B cell (primary cell): ENCODE results near the gene GATA5. TPM values are rescaled to one million over a fixed set of nuclear protein-coding genes. Genes with fewer than 3 reads are reported as not detected.

ENCODE experiments used
- ATAC-seq: fragments of 200-7000 bp; cut with Tn5 transposase; one replicate; pipeline ENCODE4 v1.10.0; 2021; ENCODE audit warnings: low read depth, mild to moderate bottlenecking, moderate number of reproducible peaks, moderate library complexity
- CTCF ChIA-PET: fragments of 350-600 bp; sonication (Branson Sonifier 250); formaldehyde crosslinking; loops from one replicate; lab custom pipeline; 2021; ENCODE audit warnings: antibody characterized with exemption, inconsistent platforms; lab: Charles Lee
- POLR2A ChIA-PET: fragments of 350-600 bp; sonication (Branson Sonifier 250); formaldehyde crosslinking; loops from one replicate; lab custom pipeline; 2021; ENCODE audit warnings: antibody characterized with exemption; lab: Charles Lee
- DNase-seq: peaks from one replicate; pipeline ENCODE4 v3.0.0; 2013
- H2AFZ ChIP-seq: 2 replicates; pipeline ENCODE4 v1.6.1; 2012; ENCODE audit warnings: mild to moderate bottlenecking, low read depth, low read length; ENCODE audit not compliant: insufficient read depth, poor library complexity, severe bottlenecking
- H3K27ac ChIP-seq, 2 donors: 1 replicate in 1 of 2; 2 replicates in 1 of 2; pipeline ENCODE4 v1.5.1; 2012 to 2013; ENCODE audit warnings: low read length in 2 of 2, mild to moderate bottlenecking in 2 of 2, moderate library complexity in 1 of 2
- H3K27me3 ChIP-seq, 4 experiments: fragments of 200-600 bp in 1 of 4; sonication (generic) in 1 of 4; replicated peaks in 1 of 4; 1 replicate in 2 of 4; 2 replicates in 2 of 4; pipeline versions ENCODE4 v1.6.1 to v1.7.0; 2013 to 2016; ENCODE audit warnings: low read length in 3 of 4, mild to moderate bottlenecking in 2 of 4, mixed read lengths in 1 of 4, moderate library complexity in 1 of 4; ENCODE audit not compliant: insufficient read depth in 4 of 4, control insufficient read depth in 3 of 4; ENCODE audit errors: control extremely low read depth in 1 of 4
- H3K36me3 ChIP-seq, 2 experiments: replicated peaks in 1 of 2; 1 replicate in 1 of 2; 2 replicates in 1 of 2; pipeline versions ENCODE4 v1.6.1 to v1.7.1; 2013; ENCODE audit warnings: low read length in 1 of 2; ENCODE audit not compliant: insufficient read depth in 2 of 2, control insufficient read depth in 1 of 2; ENCODE audit errors: control extremely low read depth in 1 of 2, extremely low read depth in 1 of 2
- H3K4me1 ChIP-seq, 2 donors: fragments of 200-600 bp in 1 of 2; sonication (generic) in 1 of 2; 1 replicate in 1 of 2; 2 replicates in 1 of 2; pipeline versions ENCODE4 v1.5.1 to v1.6.1; 2013 to 2017; ENCODE audit warnings: low read length in 2 of 2; ENCODE audit not compliant: control insufficient read depth in 2 of 2, insufficient read depth in 2 of 2
- H3K4me2 ChIP-seq: replicated peaks from 2 replicates; pipeline ENCODE3; 2012; ENCODE audit warnings: mild to moderate bottlenecking, low read depth, low read length; ENCODE audit not compliant: poor library complexity, severe bottlenecking
- H3K4me3 ChIP-seq, 5 experiments: fragments of 200-600 bp in 1 of 5; sonication (generic) in 1 of 5; 1 replicate in 3 of 5; 2 replicates in 2 of 5; pipeline versions ENCODE4 v1.5.1 to v1.7.0; 2011 to 2016; ENCODE audit warnings: low read length in 4 of 5, mild to moderate bottlenecking in 4 of 5, low read depth in 2 of 5, control low read depth in 1 of 5, moderate library complexity in 1 of 5; ENCODE audit not compliant: insufficient read depth in 1 of 5; ENCODE audit errors: control extremely low read depth in 1 of 5, extremely low read depth in 1 of 5
- H3K79me2 ChIP-seq: fragments of 200-600 bp; sonication (generic); one replicate; pipeline ENCODE4 v1.6.0; 2016; ENCODE audit warnings: low read length; ENCODE audit not compliant: control insufficient read depth, insufficient read depth
- H3K9ac ChIP-seq: fragments of 200-600 bp; sonication (generic); 2 replicates; pipeline ENCODE4 v1.6.1; 2017; ENCODE audit warnings: mild to moderate bottlenecking, low read length, moderate library complexity
- H3K9me3 ChIP-seq, 3 donors: one replicate each; pipeline versions ENCODE4 v1.6.1 to v1.7.1; 2013; ENCODE audit warnings: low read length in 2 of 3; ENCODE audit not compliant: control insufficient read depth in 2 of 3, insufficient read depth in 1 of 3; ENCODE audit errors: control extremely low read depth in 1 of 3
- H4K20me1 ChIP-seq: 2 replicates; pipeline ENCODE4 v1.6.0; 2012; ENCODE audit warnings: mild to moderate bottlenecking, low read length; ENCODE audit not compliant: insufficient read depth, control insufficient read depth, poor library complexity, severe bottlenecking
- H3K27ac Mint-ChIP-seq: one replicate; pipeline ENCODE4 v1.8.0; 2021; ENCODE audit warnings: mixed read lengths
- H3K27me3 Mint-ChIP-seq: one replicate; pipeline ENCODE4 v1.8.0; 2021; ENCODE audit warnings: mixed read lengths
- H3K4me1 Mint-ChIP-seq: one replicate; pipeline ENCODE4 v1.8.0; 2021; ENCODE audit warnings: mixed read lengths
- H3K4me3 Mint-ChIP-seq: one replicate; pipeline ENCODE4 v1.8.0; 2021; ENCODE audit warnings: mixed read lengths
- H3K9me3 Mint-ChIP-seq: one replicate; pipeline ENCODE4 v1.8.0; 2022; ENCODE audit warnings: mixed read lengths; ENCODE audit not compliant: insufficient read depth
- CTCF ChIP-seq: fragments of 200-600 bp; IDR thresholded peaks from one replicate; pipeline ENCODE4 v1.8.0; 2022; ENCODE audit warnings: antibody characterized with exemption, mild to moderate bottlenecking
- EZH2 ChIP-seq: IDR thresholded peaks from 2 replicates; pipeline ENCODE4 v1.6.1; 2012; ENCODE audit warnings: borderline replicate concordance, low read depth, mild to moderate bottlenecking, moderate library complexity, low read length; ENCODE audit not compliant: insufficient read depth, poor library complexity, severe bottlenecking
- WGBS: methylation state at CpG from one replicate; pipeline ENCODE4 v1.1.5; 2013; ENCODE audit warnings: missing lambda C conversion rate; ENCODE audit not compliant: insufficient coverage; 5-methylcytosine and 5-hydroxymethylcytosine counted together
- intact Hi-C: fragments of 100-400 bp; cut with micrococcal nuclease; formaldehyde crosslinking; loops from one replicate; pipeline ENCODE4 v1.10.0; 2022
- polyA plus RNA-seq: library from polyadenylated mRNA; depleted of rRNA; stranded (reverse); fragments of >200 nt; gene quantifications from 2 replicates; pipeline ENCODE4 v1.2.3, GENCODE V29; 2012
- total RNA-seq, 2 donors: library from RNA; stranded (reverse); fragments of 120-200 nt in 1 of 2; gene quantifications; 1 replicate in 1 of 2; 2 replicates in 1 of 2; pipeline versions ENCODE4 v1.2.3 to v1.2.4, GENCODE V29; 2013 to 2022

Gene GATA5
- total and polyA plus RNA-seq, 2 donors (not counting 1 experiment from before 2014, with no cell fraction given) = not detected

- no peak for TF ChIP-seq EZH2
- TF ChIP-seq CTCF = no peak
- no peaks in the 10 kb centered on the region for H3K79me2 ChIP-seq
- H3K4me1 ChIP-seq = no peaks in the 10 kb centered on the region
- H2AFZ ChIP-seq = no peak overlapping the region
- H3K4me2 ChIP-seq = no peak overlapping the region
- H3K9me3 ChIP-seq = peaks cover 0 to 8% (median 0%) of the 10 kb centered on the region in 3 donors
- no peak overlapping the region for H3K4me3 Mint-ChIP-seq
- ChIA-PET CTCF (no interaction called here), POLR2A (no interaction called here)
- no peaks in the 10 kb centered on the region for H3K9me3 Mint-ChIP-seq
- no peaks in the 10 kb centered on the region for H3K36me3 ChIP-seq
- H3K27me3 ChIP-seq = peaks cover 0 to 8% (median 0%) of the 10 kb centered on the region in 4 experiments
- no peaks in the 10 kb centered on the region for H3K27me3 Mint-ChIP-seq
- no peaks in the 10 kb centered on the region for H4K20me1 ChIP-seq
- no peaks in the 10 kb centered on the region for H3K4me1 Mint-ChIP-seq
- WGBS = 89% methylated on average over 9 of the region's 9 CpGs
- DNase-seq (no peak), ATAC-seq (no peak)
- H3K4me3 ChIP-seq = no peak overlapping the region
- intact Hi-C loops = no loop called here
- H3K9ac ChIP-seq = no peak overlapping the region
- no peak overlapping the region for H3K27ac Mint-ChIP-seq
- no peak overlapping the region for H3K27ac ChIP-seq
Measured at GRCh38 chr20:62419759-62420158, 56.0 kb downstream of the GATA5 start.

- H3K27ac ChIP-seq = no peak overlapping the region
- DNase-seq (no peak), ATAC-seq (no peak)
- TF ChIP-seq EZH2 = no peak
- no peak for TF ChIP-seq CTCF
- no peaks in the 10 kb centered on the region for H3K36me3 ChIP-seq
- Mint-ChIP-seq H3K27me3 (no peaks in the 10 kb centered on the region), H3K4me1 (no peaks in the 10 kb centered on the region), H3K27ac (no peak overlapping the region), H3K9me3 (no peaks in the 10 kb centered on the region), H3K4me3 (no peak overlapping the region)
- no peaks in the 10 kb centered on the region for H4K20me1 ChIP-seq
- no peak overlapping the region for H2AFZ ChIP-seq
- H3K4me1 ChIP-seq = no peaks in the 10 kb centered on the region
- no peak overlapping the region for H3K4me2 ChIP-seq
- ChIA-PET POLR2A (no interaction called here), CTCF (no interaction called here)
- intact Hi-C loops = no loop called here
- H3K79me2 ChIP-seq = no peaks in the 10 kb centered on the region
- H3K9me3 ChIP-seq = peaks cover 0 to 8% (median 0%) of the 10 kb centered on the region in 3 donors
- WGBS = 88% methylated on average over 18 of the region's 19 CpGs
- peaks cover 0 to 8% (median 0%) of the 10 kb centered on the region in 4 experiments for H3K27me3 ChIP-seq
- H3K9ac ChIP-seq = no peak overlapping the region
- no peak overlapping the region for H3K4me3 ChIP-seq
Measured at GRCh38 chr20:62418709-62419487, 56.9 kb downstream of the GATA5 start.
